NT2/D1 (cell line): ENCODE data around the gene ABCB11.

Experiments used
- SUZ12 ChIP-seq: IDR thresholded peaks from 2 replicates; pipeline ENCODE4 v1.6.1; 2011; ENCODE audit not compliant: insufficient read length, insufficient read depth; ENCODE audit errors: extremely low read depth
- YY1 ChIP-seq: IDR thresholded peaks from 2 replicates; pipeline ENCODE4 v1.6.1; 2011; ENCODE audit not compliant: insufficient read length, insufficient read depth
- ZNF274 ChIP-seq: IDR thresholded peaks from 2 replicates; pipeline ENCODE4 v1.6.1; 2011; ENCODE audit warnings: mild to moderate bottlenecking, low read depth, low read length

- TF ChIP-seq ZNF274 (no peak), YY1 (no peak), SUZ12 (no peak)
These were observed 82.4 kb downstream of the ABCB11 start for GRCh38 chr2:168948621-168949212.
